ENCODE data around the gene TREML4. TPM values are rescaled to one million over a fixed set of nuclear protein-coding genes. Genes with fewer than 3 reads are reported as not detected.
A peak's percentile ranks its signal among the peaks of the same experiment; 100 is the strongest.

TREML4 gene
- total and polyA plus RNA-seq, 2 of the 8 experiments (the other 6 are each of a cell fraction or from before 2014, with no cell fraction given): not detected

DNA sequence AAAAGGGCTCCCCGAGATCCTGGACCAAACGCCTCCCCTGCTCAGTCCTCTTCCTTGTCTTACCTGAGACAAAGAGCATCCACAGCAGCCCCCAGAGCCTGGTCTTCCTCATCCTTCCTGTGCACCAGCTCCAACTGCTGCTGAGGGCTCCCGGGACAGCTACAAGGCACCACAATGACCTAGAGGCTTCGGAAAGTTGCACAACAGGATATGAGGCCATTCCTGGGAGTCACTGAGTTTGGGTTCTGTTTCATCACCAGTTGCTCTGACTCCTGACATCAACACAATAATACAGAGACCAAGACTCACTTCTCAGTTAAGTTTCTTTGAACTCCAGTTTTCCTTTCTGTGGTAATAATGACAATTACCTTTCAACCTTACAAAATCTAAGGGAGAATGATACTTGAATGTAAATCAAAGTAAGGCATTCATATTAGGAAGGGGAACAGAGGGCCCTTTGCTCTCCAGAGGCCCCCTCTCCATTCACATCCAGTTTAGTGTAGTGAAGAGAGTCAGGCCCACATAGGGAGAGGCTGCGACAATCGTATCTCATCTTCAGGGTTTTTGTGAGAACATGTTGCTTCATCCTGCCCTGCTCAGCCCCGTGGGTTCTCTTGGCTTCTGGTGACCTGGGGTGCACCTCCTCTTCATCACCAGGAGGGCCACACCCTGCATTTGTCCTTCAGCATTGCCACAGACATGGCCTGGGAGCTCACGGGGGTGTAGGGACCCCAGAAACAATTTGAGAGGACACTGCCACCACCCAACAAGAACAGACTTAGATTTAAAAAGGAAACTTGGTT is 58.6 kb downstream of the TREML4 start, which contains the start of gene TREM1:
TREM1 (minus strand) TSS at position 139 of the 803 bp plus-strand sequence; CDS start at position 112, 27 bp downstream.
- CTCF ChIA-PET (ENCODE audit: partially characterized antibody): interaction anchor here (0.9 to 3.3 kb wide), 4 partner anchors 8 to 105 kb away, joined by 3 to 11 read pairs (median 4); no protein-coding TSS in a partner anchor

More for the DNA sequence above, 58.6 kb downstream of the TREML4 start, which contains the start of gene TREM1:
- FAIRE-seq (no peak), DNase-seq (ENCODE audit: low read depth in 1 of 2, low spot score in 2 of 2) (peak in 1 of 2 experiments; percentile 39)
- Histone ChIP-seq H2BK12ac (ENCODE audit: low read depth, low read length) (no peak within 1 kb of the TSS), H4K8ac (ENCODE audit: extremely low read depth, insufficient read depth, low read length) (no peak within 1 kb of the TSS), H3K36me3 (ENCODE audit: control insufficient read depth in 2 of 4, insufficient read depth in 4 of 4, low read length in 3 of 4) (no peaks in the 10 kb centered on the region), H4K20me1 (replicated peaks in 1 of 2; ENCODE audit: control insufficient read depth in 1 of 2, insufficient read depth in 2 of 2, low read length in 2 of 2) (no peaks in the 10 kb centered on the region), H3K9ac (replicated peaks in 1 of 4; ENCODE audit: extremely low read depth in 1 of 4, low read depth in 3 of 4, low read length in 3 of 4) (no peak within 1 kb of the TSS), H3K18ac (ENCODE audit: extremely low read depth, low read length) (no peak within 1 kb of the TSS), H3K14ac (ENCODE audit: insufficient read length) (no peak within 1 kb of the TSS), H3K4me1 (replicated peaks in 1 of 4; ENCODE audit: control insufficient read depth in 3 of 4, insufficient read depth in 4 of 4, low read length in 3 of 4) (peaks cover 0 to 5% (median 0%) of the 10 kb centered on the region in 4 experiments; a peak in 2 of 7 replicates), H2BK5ac (ENCODE audit: low read depth, low read length) (no peak within 1 kb of the TSS), H3K27me3 (replicated peaks in 1 of 4; ENCODE audit: control insufficient read depth in 3 of 4, extremely low read depth in 1 of 4, insufficient read depth in 3 of 4, low read length in 3 of 4) (peaks cover 0 to 12% (median 4%) of the 10 kb centered on the region in 4 experiments; a peak in 4 of 7 replicates), H2AK5ac (ENCODE audit: low read depth, low read length) (no peak within 1 kb of the TSS), H2BK20ac (ENCODE audit: low read length) (no peak within 1 kb of the TSS), H2BK120ac (replicated peaks; ENCODE audit: low read depth, low read length) (no peak within 1 kb of the TSS), H3K23me2 (ENCODE audit: low read depth, low read length) (no peaks in the 10 kb centered on the region), H4K5ac (ENCODE audit: insufficient read length, low read depth, low read length) (no peak within 1 kb of the TSS), H3K23ac (ENCODE audit: insufficient read length) (no peak within 1 kb of the TSS), H3K9me3 (ENCODE audit: insufficient read depth in 2 of 2, low read depth in 1 of 2, low read length in 1 of 2) (no peaks in the 10 kb centered on the region), H3K79me1 (ENCODE audit: low read depth, low read length) (no peaks in the 10 kb centered on the region), H3K27ac (ENCODE audit: low read depth, low read length) (no peak within 1 kb of the TSS), H3K4me2 (ENCODE audit: insufficient read depth in 1 of 2, low read depth in 2 of 2, low read length in 2 of 2) (no peak within 1 kb of the TSS), H3K79me2 (ENCODE audit: control insufficient read depth in 1 of 2, insufficient read depth in 2 of 2, low read length in 2 of 2) (no peaks in the 10 kb centered on the region), H4K91ac (replicated peaks; ENCODE audit: insufficient read length, low read length) (no peak within 1 kb of the TSS), H2BK15ac (ENCODE audit: low read length) (no peak within 1 kb of the TSS), H3K56ac (replicated peaks; ENCODE audit: insufficient read length, low read depth, low read length) (no peak within 1 kb of the TSS), H3K4me3 (ENCODE audit: extremely low read depth in 1 of 4, insufficient read depth in 2 of 4, low read depth in 3 of 4, low read length in 4 of 4) (no peak within 1 kb of the TSS), H3K4ac (replicated peaks; ENCODE audit: insufficient read length, low read depth, low read length) (no peak within 1 kb of the TSS), H2AFZ (ENCODE audit: low read length) (no peak within 1 kb of the TSS)
- POLR2A ChIA-PET (ENCODE audit: partially characterized antibody): no interaction called here
- 87% methylated on average over 8 of the region's 8 CpGs; no CpG with 5 or more reads in 1 of the 2 experiments for WGBS, 2 experiments (ENCODE audit: extremely low coverage in 1 of 2, insufficient coverage in 1 of 2, insufficient read length in 1 of 2, insufficient replicate concordance in 2 of 2, low coverage in 1 of 2, low lambda C conversion rate in 2 of 2, missing lambda C conversion rate in 1 of 2)
